A172 (cell line): Measurements from ENCODE around the gene CALCOCO1. TPM values are rescaled to one million over a fixed set of nuclear protein-coding genes. Genes with fewer than 3 reads are reported as not detected.
"Not testable (repeated sequence)": the region's sequence is repeated elsewhere in the genome, so short reads cannot be mapped to it uniquely, and the experiment has no call there.

ENCODE experiments used
- DNase-seq: peaks from one replicate; pipeline ENCODE4 v3.0.0-alpha.2; 2015; ENCODE audit warnings: low spot score
- total RNA-seq: library from RNA; depleted of rRNA; stranded (reverse); fragments of >200 nt; shearing (Covaris generic); gene quantifications from 2 replicates; pipeline ENCODE4 v1.2.3, GENCODE V29; 2014; rRNA removed

The CALCOCO1 gene, protein sequence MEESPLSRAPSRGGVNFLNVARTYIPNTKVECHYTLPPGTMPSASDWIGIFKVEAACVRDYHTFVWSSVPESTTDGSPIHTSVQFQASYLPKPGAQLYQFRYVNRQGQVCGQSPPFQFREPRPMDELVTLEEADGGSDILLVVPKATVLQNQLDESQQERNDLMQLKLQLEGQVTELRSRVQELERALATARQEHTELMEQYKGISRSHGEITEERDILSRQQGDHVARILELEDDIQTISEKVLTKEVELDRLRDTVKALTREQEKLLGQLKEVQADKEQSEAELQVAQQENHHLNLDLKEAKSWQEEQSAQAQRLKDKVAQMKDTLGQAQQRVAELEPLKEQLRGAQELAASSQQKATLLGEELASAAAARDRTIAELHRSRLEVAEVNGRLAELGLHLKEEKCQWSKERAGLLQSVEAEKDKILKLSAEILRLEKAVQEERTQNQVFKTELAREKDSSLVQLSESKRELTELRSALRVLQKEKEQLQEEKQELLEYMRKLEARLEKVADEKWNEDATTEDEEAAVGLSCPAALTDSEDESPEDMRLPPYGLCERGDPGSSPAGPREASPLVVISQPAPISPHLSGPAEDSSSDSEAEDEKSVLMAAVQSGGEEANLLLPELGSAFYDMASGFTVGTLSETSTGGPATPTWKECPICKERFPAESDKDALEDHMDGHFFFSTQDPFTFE
- total RNA-seq = 36.8 and 40.2 TPM in 2 replicates

DNA sequence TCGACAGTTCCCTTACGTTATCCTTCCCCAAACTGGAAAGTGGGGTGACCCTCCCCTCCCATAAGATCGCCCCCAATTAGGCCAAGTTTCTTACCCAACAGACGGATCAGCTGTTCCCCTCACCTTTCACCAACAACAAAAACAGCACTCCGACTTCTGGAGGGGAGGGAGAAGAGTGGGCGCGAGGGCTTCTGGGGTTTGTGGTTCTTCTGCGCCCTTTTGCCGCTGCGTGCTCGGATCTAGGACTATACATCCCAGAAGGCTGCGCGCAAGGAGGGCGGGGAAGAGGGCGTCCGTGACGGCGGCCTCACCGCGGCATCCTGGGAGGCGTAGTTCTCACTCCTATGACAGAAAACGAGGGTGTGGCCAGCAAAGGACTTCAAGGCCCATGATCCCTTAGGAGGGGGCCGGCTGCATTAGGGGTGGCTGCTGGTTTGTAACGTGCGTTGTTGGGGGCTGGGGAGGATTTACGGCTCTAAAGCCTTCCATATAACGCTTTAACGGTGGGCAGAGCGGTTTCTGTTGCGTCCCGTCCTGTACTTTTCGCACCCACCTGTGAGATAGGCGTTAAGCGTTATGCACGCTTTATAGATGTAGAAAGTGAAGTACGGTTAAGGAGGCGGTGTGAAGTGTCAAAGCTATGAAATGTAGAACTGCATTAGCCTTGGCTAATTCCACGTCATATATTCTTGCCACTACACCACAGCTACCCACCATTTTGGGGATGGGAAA is at the start of gene CALCOCO1:
CALCOCO1 (minus strand) TSS at position 143 of the 732 bp plus-strand sequence. CDS start 2,210 bp downstream, outside the sequence.
- DNase-seq = peak; percentile 94

DNA sequence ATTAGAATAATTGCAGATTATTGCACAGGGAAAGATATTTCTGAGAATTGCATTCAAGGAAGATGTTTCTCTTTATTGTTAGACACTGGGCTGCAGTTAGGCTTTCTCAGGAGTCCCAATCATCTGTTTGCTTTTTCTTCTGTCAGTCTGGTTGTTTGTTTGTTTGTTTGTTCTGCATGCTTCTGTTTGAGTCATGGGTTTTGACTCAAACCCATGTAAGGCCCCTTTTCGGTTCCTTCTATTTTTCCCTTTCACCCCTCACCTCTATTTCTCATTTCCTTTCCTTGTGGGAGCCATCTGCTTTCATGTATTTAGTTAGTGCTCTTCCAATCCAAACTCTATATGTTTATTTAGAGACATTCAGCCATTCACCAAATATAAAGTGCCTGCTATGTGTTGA is 49.6 kb upstream of the CALCOCO1 start:
- DNase-seq = no peak

DNA sequence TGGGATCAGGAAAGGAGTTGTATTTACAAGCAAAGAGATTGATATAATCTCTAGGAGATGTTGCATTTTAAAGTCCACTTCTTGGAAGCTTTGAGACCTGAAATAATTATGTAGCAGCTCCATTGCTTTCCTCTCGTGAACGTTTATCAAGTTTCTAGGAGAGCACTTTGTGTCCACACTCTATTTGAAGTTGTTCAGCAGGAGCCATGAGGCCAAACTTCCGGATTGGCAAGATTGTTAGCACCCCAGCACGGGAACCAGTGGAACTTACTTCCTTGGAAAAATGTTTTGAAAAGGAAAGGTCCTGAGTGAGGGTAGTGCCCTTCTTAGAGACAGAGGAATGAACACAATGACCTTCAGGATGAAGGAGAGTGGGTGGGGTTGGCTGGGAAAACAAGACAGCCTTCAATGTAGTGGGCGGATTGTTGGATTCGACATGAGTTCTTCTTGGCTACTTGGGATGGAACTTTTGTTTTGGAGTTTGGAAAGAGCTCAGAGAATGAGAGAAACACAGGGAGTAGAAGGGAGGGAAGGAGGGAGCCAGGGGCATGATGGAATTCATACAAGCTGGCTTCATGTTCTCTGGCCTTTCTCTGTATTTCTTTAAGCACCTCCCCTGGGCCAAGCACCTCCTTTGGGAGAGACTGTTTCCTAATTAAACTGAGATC is 48.4 kb upstream of the CALCOCO1 start:
- DNase-seq = no peak

DNA sequence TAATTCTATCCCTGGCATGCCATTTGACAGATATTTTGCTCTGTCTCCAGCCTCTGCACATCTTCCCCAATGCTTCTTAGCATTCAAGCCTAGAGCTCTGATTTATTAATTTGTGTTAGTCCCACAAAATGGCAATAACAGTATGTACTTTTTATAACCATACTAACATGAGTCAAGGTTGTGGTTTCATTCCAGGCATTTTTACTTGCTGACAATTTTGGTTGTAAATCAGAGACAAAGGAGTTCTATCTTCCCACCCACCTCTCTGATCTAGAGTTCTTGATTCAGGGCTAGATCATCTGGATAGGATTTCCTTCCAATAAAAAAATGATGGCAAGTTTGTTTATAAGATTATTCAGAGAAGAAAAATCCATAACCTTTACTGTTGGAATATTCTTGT is 43.0 kb upstream of the CALCOCO1 start:
- DNase-seq = peak; percentile 94

DNA sequence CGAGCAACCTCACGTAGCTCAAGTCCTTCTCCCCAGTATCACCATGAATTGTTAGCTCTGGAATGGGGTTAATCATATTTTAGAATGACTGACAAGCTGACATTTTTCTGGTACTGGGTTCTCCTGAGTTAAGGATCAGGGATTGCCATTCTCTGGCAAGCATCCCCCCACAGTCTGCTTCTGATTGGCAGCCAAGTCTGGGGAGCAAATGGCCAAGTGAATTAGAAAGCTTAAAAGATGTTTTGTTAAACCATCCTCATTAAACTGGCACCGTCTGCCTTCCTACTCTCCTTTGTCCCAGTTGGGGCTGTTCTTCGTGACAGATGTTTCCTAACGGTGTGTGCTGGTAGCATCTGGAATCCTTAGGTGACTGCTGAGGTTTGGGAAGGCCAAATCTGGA is 41.7 kb upstream of the CALCOCO1 start:
- DNase-seq = no peak

DNA sequence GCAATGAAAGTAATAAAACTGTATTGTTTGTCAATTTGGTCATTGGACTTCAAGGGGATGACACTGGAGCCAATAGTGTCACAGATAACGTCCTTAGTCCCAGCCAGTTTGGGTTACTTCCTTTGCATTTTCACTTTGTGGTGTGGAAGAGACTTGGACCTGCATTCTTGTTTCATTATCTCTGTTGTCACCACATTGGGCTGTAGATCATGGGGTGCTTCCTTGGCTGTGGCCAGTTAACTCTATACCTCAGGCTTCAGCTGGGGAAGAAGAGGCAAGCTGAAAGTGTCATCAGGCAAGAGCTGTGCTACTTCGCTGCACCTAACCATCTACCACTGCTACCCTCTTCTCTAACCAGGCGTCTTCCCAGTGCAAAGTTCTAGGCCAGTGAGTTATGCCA is 39.6 kb upstream of the CALCOCO1 start:
- peak; percentile 47 for DNase-seq

DNA sequence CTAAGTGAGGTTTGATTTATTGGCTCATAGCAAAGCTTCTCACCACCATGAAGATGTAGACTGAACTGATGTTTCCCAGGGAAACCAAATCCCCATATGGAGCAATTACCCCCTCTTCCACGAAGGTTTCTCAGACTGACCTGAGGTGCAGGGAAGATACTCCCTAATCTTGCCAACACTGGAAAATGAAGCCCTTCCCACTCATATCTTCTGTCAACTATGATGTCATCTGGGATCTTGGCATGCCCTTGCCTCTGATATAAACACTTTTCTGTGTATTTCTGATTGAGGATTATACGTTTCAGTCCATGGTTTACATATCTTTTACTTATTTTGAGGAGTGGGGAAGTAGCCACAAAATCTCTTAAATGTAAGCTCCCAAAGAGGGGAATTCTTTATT is 38.6 kb upstream of the CALCOCO1 start:
- DNase-seq = no peak

DNA sequence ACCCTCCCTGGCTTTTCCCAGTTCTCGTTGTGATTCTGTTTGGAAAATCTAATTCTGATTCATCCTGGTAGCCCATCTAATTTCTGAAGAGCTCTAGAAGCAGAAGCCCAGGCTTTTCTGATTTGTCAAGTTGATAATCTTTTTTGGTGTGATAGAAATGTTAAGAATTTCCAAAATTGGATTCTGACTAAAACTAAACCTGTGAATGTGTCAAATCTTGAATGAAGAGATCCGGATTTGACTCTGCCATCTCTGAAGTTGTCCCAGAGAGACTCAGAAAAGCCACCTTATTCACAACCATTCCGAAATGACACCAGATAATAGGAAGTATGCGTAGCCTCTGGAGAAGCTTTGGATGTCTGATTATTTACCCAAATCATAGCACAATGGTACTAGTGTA is 37.4 kb upstream of the CALCOCO1 start:
- no peak for DNase-seq

DNA sequence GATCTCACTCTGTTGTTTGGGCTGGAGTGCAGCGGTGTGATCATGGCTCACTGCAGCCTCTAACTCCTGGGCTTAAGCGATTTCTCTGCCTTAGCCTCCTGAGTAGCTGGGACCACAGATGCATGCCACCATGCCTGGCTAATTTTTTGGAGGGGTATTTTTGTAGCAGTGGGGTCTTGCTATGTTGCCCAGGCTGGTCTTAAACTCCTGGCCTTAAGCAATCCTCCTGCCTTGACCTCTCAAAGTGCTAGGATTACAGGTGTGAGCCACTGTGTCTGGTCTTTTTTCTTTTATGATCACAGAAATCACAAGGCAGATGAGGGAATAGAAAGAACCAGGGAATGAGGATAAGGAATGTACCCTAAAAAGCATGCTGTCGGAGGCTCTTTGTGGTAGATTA is 35.5 kb upstream of the CALCOCO1 start:
- not testable (repeated sequence) for DNase-seq

DNA sequence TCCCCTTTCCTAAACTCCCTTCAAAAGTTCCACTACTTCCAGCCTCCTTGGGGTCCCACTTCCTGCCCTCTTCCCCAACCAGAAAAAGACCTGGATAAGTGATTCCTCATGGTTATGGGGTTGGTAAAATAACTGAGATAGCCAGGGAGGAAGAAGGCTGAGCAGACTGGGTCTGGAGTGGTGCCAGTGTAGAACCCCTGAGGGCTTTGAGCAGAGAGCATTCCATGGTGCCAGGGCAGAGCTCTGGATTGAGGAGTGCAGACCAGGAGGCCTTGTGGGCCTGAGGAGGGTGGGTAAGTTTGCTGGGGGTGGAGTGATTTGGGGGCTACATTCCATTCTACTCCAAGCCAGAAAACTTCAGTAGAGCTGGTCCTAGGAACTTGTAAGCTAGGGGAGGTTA is 34.1 kb upstream of the CALCOCO1 start:
- DNase-seq = no peak

DNA sequence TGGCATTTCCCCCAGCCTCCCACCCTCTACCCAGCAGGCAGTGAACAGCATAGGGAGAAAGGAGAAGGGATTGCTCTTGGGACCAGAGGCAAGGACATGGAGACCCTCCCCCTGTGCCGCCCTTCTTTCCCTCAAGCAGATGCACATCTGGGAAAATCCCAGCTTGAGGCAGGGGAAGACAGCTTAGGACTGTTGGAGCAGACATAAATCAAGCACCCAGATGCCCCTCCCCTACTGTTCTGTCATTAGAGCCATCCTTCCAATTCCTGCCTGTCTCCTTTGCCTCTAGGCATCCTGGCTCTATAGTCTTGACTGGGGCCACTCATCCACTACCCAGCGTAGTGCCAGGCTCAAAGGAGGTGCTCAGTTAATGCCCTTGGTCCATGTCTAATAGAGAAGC is 32.0 kb upstream of the CALCOCO1 start:
- DNase-seq = peak; percentile 5

DNA sequence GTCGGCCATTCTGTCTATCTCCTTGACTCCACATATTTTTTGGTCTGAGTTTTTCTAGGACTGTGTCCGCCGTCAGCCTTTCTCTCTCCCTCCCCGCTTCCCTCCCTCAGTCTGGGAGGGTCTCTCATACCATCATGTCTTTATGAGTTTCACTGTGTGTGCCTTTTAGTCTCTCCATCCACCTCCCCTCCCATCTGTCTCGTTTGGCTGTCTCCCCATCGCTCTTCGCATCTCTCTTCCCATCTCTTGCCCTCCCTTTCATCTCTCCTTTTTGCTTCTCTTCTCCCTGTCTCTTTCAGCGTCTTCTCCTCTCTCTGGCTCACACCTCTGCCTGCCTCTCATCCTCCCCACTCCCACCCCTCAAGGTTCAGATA is 31.5 kb upstream of the CALCOCO1 start:
- no peak for DNase-seq

DNA sequence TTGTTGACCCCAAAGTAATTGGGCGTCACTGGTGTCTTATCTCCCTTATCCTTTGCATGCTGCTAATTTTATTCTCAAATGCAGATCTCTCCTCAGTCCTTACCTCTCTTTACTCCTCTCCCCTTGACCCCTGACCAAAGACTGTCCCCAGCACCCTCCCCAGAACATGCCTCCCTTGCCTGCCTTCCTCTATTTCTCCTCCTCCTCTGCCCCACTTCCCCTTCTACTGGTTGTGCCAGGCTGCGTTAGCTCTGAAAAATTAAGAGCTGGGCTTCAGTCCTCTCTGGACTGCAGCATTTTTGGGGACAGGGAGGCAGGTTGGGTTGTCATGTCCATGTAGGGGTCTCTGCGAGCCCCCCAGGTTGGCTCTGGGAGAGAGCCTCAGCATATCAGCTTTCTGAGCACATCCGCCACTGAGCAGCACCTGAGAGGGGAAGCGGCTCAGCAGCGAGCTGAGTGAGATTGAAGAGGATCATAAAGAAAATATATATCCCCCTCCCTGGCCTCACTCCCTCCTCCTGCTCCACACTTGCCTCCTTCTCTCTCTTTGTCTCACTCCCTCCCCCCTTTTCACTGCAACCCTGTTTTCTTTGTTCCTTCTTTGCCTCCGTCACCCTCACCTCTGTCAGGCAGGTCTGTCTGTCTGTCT is 31.0 kb upstream of the CALCOCO1 start:
- DNase-seq = no peak

DNA sequence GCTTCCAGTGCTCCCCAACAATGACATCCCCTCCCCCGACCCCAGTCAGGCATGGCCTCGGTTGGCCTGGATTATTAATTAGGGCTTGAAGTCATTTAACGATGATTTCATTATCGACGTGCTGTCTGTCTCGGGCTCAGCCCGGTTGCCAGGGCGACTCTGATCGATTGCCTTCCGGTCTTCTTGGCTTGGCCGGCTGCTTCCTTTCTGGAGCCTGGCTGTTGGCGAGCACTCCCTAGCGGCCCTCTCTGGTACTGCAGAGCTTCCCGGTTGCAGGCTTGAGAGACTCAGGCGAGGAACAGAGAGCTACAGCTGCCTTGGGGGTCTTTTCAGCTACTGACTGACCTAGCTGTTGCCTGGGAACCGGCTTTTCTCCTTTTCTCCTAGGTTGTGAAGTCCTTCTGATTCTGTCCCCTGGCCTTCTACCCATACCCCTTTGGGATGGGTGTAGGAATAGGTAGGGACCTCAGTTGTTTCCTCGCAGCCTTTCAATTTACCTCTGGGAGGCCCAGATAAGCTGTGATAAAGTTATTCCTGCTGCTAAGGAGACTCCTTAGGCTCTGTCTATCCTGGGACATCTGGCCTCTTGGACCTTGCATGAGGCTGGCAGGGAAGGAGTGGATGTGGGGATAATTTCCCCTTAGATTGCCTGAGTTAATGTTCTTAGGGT is 30.0 kb upstream of the CALCOCO1 start:
- DNase-seq = no peak

DNA sequence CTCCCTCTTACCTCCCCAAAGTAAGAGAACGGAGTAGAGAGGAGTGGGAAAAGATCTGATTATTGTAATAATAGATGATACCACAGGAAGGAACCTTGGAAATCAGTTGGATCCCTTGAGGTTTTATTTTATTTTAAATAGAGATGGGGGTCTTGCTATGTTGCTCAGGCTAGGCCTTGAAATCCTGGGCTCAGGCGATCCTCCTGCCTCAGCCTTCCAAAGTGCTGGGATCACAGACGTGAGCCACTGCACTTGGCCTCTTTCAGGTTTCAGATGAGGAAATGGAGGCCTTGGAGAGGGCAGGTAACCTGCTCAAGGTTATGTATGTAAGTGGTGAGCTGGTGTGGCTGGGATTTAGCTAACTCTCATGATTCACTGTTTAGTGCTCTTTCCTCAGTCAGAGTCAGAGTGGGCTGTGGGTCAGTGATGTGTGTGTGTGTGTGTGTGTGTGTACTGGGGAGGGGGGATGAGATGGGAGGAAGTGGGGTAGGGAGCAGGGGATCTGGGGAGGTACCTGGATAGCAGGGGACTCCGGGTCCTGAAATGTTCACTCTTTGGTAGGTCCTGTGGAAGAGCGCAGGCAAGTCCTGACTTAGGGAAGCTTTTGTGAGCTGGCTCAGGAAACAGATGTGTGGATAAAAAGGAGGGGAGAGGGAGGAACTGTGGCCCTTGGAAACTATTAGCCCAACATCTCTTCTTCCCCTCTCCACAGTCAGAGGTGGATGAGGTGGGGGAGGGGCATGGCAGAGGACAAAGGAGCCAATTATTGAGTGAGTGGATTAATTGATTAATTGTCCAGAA is 29.2 kb upstream of the CALCOCO1 start:
- no peak for DNase-seq

DNA sequence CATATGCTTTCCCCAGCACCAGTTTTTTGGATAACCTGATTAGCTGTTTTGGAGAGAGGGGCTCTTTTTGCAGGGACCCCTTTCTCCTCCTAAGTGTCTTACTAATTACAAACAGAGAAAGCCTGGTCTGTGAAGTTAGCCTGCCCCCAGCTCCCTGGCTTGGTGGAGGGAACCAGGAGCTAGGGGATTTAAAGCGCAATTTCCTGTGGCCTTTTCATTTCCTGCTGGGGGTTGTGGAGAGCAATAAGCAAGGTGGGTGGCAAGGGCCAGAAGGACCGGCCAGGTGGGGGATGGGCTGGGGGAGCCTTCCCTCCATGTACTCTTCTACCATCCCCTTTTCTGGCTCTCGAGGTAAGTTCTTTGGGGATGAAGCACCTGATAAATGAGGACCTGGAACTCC is 28.6 kb upstream of the CALCOCO1 start:
- DNase-seq = no peak

DNA sequence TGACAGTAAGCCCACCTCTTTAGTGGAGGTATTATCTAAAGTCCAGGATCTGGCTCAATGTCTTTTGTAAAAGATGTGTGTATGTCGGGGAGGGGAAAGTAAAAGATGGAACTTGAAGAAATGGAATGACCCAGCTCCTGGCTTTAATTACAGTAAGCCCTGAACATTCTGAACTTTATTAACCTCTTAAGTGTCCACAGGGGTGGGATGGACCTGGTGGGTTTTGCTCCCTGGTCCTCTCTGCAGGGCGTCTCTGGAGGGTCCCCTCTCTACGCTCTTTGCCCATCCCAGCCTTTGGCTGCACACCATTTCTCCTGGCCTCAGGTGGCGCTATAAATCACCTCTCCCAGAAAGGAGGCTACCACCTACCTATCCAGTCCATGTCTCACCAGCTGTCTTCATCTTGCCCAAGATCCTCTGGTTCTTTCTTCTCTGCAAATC is 28.2 kb upstream of the CALCOCO1 start:
- DNase-seq = no peak

DNA sequence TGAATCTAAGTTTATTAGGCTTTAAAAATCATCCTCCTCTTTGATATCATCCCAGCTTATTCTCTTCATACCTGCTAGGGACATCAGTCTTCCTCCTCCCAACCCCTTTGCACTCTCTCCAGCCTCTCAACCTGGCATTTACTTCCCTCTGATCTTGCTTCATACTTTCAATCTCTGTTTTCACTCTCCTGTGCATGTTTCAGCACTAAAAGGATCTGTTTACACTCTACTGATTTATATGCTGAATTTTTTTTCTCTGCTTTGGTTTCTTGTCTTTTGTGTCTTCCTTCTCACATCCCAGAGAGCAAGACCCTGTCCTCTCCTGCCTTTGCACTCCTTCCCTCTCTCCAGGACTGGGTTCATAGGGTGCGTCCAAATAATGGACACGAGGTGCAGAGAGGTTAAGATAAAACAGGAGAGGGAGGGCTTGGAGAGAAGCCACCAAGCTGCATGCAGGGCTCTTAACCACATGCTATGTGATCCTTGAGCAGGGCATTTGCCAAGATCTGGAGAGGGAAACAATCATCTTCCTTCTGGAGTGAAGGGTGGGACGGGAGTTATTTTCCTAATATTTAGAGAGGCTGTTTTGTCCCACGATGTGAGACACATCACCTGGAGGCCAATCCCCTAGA is 27.5 kb upstream of the CALCOCO1 start:
- DNase-seq = peak; percentile 34

DNA sequence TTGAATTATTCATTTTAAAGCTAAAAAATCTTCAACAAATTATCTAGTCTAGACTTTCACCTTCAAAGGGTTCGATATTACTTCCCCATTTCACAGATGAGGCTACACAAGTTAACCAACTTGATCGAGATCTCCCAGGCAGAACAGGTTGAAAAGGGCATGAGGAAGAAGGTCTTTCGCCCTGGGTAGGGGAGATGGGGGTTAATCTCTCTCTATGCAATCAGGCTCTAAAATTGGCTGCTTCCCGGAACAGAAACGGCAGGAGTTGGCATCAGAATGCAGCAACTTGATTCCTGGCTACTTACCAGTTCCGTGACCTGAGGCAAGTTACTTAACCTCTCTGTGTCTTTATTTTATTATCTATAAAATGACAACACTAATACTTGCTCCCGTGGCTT is 26.9 kb upstream of the CALCOCO1 start:
- DNase-seq = no peak

DNA sequence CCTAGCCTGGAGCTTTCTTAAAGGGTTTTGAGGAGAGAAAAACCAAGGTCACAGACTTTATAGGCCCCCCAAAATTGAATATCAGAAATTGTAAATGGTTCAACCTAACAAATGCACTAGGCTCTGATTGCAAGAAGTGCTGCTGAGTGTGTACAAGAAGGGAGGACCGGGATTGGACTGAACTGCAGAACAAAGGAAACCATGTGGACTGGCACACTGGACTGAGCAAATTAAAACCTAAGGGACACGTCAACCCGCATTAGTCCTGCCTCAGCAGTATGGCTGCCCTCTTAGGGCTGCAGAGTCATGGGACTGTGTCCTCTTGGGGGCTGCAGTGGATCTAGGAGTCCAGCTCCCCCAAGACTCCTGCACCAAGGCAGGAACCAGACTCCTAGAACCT is 25.4 kb upstream of the CALCOCO1 start:
- DNase-seq = no peak
